Measurements from ENCODE around the gene RPS14.
A peak's percentile ranks its signal among the peaks of the same experiment; 100 is the strongest.

The RPS14 gene

DNA sequence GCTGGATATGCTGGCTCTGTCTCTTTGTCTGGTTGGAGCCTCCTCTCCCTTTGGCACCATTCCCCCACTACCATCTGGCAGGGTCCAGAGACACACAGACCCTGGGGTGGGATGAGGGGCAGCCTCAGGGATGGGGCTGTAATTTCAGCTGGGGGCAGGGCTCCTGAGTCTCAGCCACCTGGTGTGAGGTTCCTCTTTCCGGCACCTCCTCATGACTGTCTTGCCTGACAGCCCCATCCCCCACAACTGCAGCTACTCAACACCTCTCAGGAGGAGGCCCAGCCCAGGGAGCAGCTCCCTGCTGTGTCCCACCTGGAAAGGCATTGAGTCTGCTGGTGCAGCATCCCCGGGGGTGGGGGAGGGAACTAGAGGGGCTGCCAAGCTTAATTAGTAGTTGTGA lies 11.7 kb upstream of the RPS14 start:
- no peaks in the 10 kb centered on the region for H3K36me3 ChIP-seq (replicated peaks)
- no peaks in the 10 kb centered on the region for H3K27me3 ChIP-seq (replicated peaks)
- no peak for TF ChIP-seq CTCF (IDR thresholded peaks at IDR 0.05; ENCODE audit: low read depth, low read length, missing control alignments)
- no peak for DNase-seq
- in situ Hi-C loops (cut with HindIII; ENCODE audit: low pct_ligation_motif_present, low sequenced_read_pairs), result no loop called here
- H3K4me3 ChIP-seq (ENCODE audit: low read depth, low read length), result no peak overlapping the region
- no peak overlapping the region for H3K27ac ChIP-seq

DNA sequence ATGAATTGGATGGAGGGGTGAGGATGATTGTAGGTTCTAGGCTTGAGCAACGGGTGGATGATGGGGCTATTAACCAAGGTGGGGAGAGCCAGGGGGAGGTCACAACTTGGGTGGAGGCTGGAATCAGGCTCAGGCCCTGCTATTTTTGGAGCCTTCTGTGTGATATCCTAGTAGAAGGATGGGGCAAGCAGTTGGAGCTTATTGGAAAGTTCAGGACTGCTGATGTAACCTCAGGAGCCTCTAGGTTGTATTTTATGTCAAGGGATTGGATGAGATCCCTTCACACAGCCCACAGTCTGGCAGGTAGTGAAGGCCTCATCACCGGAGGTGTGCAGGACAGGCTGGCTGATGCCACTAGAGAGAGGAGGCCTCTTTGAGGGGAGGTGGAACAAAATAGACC lies 11.2 kb upstream of the RPS14 start:
- DNase-seq, result no peak
- in situ Hi-C loops (cut with HindIII; ENCODE audit: low pct_ligation_motif_present, low sequenced_read_pairs), result no loop called here
- Histone ChIP-seq H3K4me3 (ENCODE audit: low read depth, low read length) (no peak overlapping the region), H3K27me3 (replicated peaks) (no peaks in the 10 kb centered on the region), H3K36me3 (replicated peaks) (no peaks in the 10 kb centered on the region), H3K27ac (no peak overlapping the region)
- no peak for TF ChIP-seq CTCF (IDR thresholded peaks at IDR 0.05; ENCODE audit: low read depth, low read length, missing control alignments)

- Histone ChIP-seq H3K27ac (no peak overlapping the region), H3K4me3 (ENCODE audit: low read depth, low read length) (peak overlapping the region; percentile 40), H3K27me3 (replicated peaks) (no peaks in the 10 kb centered on the region), H3K36me3 (replicated peaks) (no peaks in the 10 kb centered on the region)
- peak; percentile 53 for DNase-seq
- in situ Hi-C loops (cut with HindIII; ENCODE audit: low pct_ligation_motif_present, low sequenced_read_pairs), result no loop called here
- peak; percentile 84 for TF ChIP-seq CTCF (IDR thresholded peaks at IDR 0.05; ENCODE audit: low read depth, low read length, missing control alignments)
Observed at GRCh38 chr5:150458802-150459557, 9.4 kb upstream of the RPS14 start.

DNA sequence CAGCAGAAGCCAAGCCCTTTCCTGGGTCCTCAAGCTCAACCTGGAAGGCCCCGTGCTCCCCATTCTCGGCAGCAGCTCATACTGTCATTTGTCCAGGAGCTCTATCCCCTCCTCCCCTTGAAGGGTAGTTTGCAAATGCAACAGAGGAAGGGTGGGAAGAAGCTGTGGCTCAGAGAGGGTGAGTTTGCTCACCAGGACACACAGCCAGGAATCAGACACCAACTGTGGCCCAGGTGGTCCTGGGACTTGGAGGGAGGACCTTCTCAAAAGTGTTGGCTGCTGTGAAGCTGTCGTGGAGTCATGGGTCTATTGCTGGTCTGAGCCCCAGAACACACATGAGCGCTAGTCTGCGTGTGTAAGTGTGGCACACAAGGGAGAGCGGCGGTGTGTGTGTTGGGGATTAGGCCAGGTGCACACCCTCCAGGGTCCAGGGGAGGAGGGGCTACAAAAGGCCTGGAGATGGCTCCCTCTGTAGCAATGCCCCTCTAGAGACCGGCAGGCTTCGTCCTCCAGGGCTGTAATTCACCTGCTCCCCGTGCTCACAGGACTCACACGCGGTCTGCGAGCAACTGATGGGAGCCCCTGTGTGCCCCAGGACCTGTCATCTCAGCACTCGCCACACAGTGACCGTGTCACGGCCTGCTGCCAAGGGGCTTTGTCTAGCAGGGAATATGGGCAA lies 8.2 kb upstream of the RPS14 start:
- TF ChIP-seq CTCF (IDR thresholded peaks at IDR 0.05; ENCODE audit: low read depth, low read length, missing control alignments), result no peak
- DNase-seq, result no peak
- Histone ChIP-seq H3K4me3 (ENCODE audit: low read depth, low read length) (no peak overlapping the region), H3K36me3 (replicated peaks) (no peaks in the 10 kb centered on the region), H3K27me3 (replicated peaks) (no peaks in the 10 kb centered on the region), H3K27ac (no peak overlapping the region)
- in situ Hi-C loops (cut with HindIII; ENCODE audit: low pct_ligation_motif_present, low sequenced_read_pairs), result no loop called here

DNA sequence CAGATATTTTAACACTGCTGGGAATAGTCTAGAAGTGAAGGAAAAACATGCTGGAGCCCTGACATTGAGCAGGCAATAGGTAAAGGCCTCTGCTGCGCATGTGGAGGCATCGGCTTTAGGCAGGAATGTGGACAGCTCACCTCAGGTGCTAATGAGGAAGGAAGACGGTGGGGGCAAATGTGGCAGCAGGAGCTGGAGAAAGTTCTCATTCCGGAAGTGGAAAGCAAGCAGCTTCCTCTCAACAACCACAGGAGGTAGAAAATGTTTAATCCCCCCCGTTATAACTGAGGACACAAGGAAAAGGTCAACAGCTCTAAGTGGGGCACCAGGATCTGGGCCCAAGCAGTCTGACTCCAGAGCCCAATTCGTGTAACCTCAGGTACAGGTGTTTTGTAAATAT lies 7.6 kb upstream of the RPS14 start:
- TF ChIP-seq CTCF (IDR thresholded peaks at IDR 0.05; ENCODE audit: low read depth, low read length, missing control alignments), result no peak

More for the DNA sequence above, 7.6 kb upstream of the RPS14 start:
- no peak for DNase-seq
- Histone ChIP-seq H3K4me3 (ENCODE audit: low read depth, low read length) (no peak overlapping the region), H3K27ac (no peak overlapping the region), H3K27me3 (replicated peaks) (no peaks in the 10 kb centered on the region), H3K36me3 (replicated peaks) (no peaks in the 10 kb centered on the region)
- in situ Hi-C loops (cut with HindIII; ENCODE audit: low pct_ligation_motif_present, low sequenced_read_pairs), result no loop called here
